Astrocyte (in vitro differentiated cells and primary cell): ENCODE measurements around the gene RHOBTB1.

Experiments used
- CTCF ChIP-seq: IDR thresholded peaks from 2 replicates; pipeline ENCODE4 v1.5.1; 2011; ENCODE audit warnings: low read depth, mild to moderate bottlenecking, inconsistent platforms, low read length, moderate library complexity; ENCODE audit not compliant: insufficient read depth
- EZH2 ChIP-seq: IDR thresholded peaks from 2 replicates; pipeline ENCODE4 v1.6.1; 2012; ENCODE audit warnings: mild to moderate bottlenecking, low read length, inconsistent platforms; ENCODE audit not compliant: insufficient read depth

GRCh38 chr10:60913071-60913470 lies 30.9 kb downstream of the RHOBTB1 start:
- TF ChIP-seq CTCF (no peak), EZH2 (no peak)
